IMR-90 (cell line): ENCODE results near the gene CAPN10. TPM values are rescaled to one million over a fixed set of nuclear protein-coding genes. Genes with fewer than 3 reads are reported as not detected.

Experiments
- ATAC-seq: fragments of 200-7000 bp; cut with Tn5 transposase; 2 replicates; pipeline ENCODE4 v1.9.1; 2020; ENCODE audit warnings: low read depth, mild to moderate bottlenecking, moderate library complexity
- BruUV-seq: library from RNA; stranded (reverse); fragments of 400-500 nt; replicated peaks from 2 replicates; lab custom pipeline; 2021; lab: Mats Ljungman, UMichigan
- CTCF ChIA-PET: fragments of 300-600 bp; formaldehyde crosslinking; extraction: SDS; loops from one replicate; lab custom pipeline; 2021; ENCODE audit warnings: antibody characterized with exemption; lab: Yijun Ruan, JAX
- POLR2A ChIA-PET: fragments of 300-600 bp; sonication (Branson Sonifier 250); formaldehyde crosslinking; loops from one replicate; lab custom pipeline; 2022; ENCODE audit warnings: antibody characterized with exemption; ENCODE audit not compliant: unreplicated experiment; lab: Charles Lee
- DNase-seq: peaks from one replicate; pipeline ENCODE4 v3.0.0; 2013
- H2AFZ ChIP-seq: replicated peaks from 2 replicates; pipeline ENCODE3; 2013; ENCODE audit warnings: low read length, mild to moderate bottlenecking; ENCODE audit not compliant: poor library complexity
- H2AK5ac ChIP-seq: 2 replicates; pipeline ENCODE4 v1.6.1; 2013; ENCODE audit warnings: low read depth, low read length, inconsistent platforms
- H2AK9ac ChIP-seq: replicated peaks from 2 replicates; pipeline ENCODE3; 2013; ENCODE audit warnings: mild to moderate bottlenecking, low read depth, low read length, moderate library complexity; ENCODE audit not compliant: poor library complexity
- H2BK120ac ChIP-seq: 2 replicates; pipeline ENCODE4 v1.6.1; 2013; ENCODE audit warnings: low read depth, low read length, inconsistent platforms
- H2BK15ac ChIP-seq: 3 replicates; pipeline ENCODE4 v1.6.1; 2013; ENCODE audit warnings: low read depth, low read length, inconsistent platforms
- H2BK20ac ChIP-seq: 2 replicates; pipeline ENCODE4 v1.6.1; 2013; ENCODE audit warnings: low read depth, mild to moderate bottlenecking, inconsistent platforms, low read length, moderate library complexity
- H2BK5ac ChIP-seq: 2 replicates; pipeline ENCODE4 v1.6.1; 2013; ENCODE audit warnings: mild to moderate bottlenecking, low read depth, low read length, inconsistent platforms; ENCODE audit not compliant: poor library complexity, severe bottlenecking
- H3K14ac ChIP-seq: replicated peaks from 2 replicates; pipeline ENCODE4 v1.6.1; 2013; ENCODE audit warnings: low read depth, low read length, inconsistent platforms
- H3K18ac ChIP-seq: 2 replicates; pipeline ENCODE4 v1.6.1; 2013; ENCODE audit warnings: low read depth, low read length, control low read depth
- H3K23ac ChIP-seq: 2 replicates; pipeline ENCODE4 v1.6.1; 2013; ENCODE audit warnings: low read depth, low read length, inconsistent platforms
- H3K27ac ChIP-seq: 2 replicates; pipeline ENCODE4 v1.5.1; 2013; ENCODE audit warnings: mild to moderate bottlenecking, control low read depth, low read length; ENCODE audit not compliant: insufficient read depth
- H3K27me3 ChIP-seq: 2 replicates; pipeline ENCODE4 v1.6.1; 2013; ENCODE audit warnings: low read length; ENCODE audit not compliant: control insufficient read depth, insufficient read depth
- H3K36me3 ChIP-seq: 2 replicates; pipeline ENCODE4 v1.6.1; 2013; ENCODE audit warnings: low read length, mixed read lengths; ENCODE audit not compliant: control insufficient read depth, insufficient read depth
- H3K4ac ChIP-seq: 2 replicates; pipeline ENCODE4 v1.6.1; 2013; ENCODE audit warnings: low read depth, low read length, inconsistent platforms
- H3K4me1 ChIP-seq: 2 replicates; pipeline ENCODE4 v1.6.1; 2013; ENCODE audit warnings: low read length, mixed read lengths; ENCODE audit not compliant: control insufficient read depth, insufficient read depth
- H3K4me2 ChIP-seq: 2 replicates; pipeline ENCODE4 v1.6.1; 2013; ENCODE audit warnings: low read depth, mild to moderate bottlenecking, control low read depth, low read length, moderate library complexity
- H3K4me3 ChIP-seq: 2 replicates; pipeline ENCODE4 v1.5.1; 2013; ENCODE audit warnings: low read depth, mild to moderate bottlenecking, control low read depth, low read length, moderate library complexity; ENCODE audit not compliant: insufficient read depth
- H3K56ac ChIP-seq: 2 replicates; pipeline ENCODE4 v1.6.1; 2013; ENCODE audit warnings: low read length, inconsistent platforms; ENCODE audit not compliant: insufficient read depth; ENCODE audit errors: extremely low read depth
- H3K79me1 ChIP-seq, 2 experiments: 2 replicates each; pipeline ENCODE4 v1.6.1; 2013; ENCODE audit warnings: low read length in 2 of 2, inconsistent platforms in 1 of 2, low read depth in 1 of 2
- H3K9ac ChIP-seq: 2 replicates; pipeline ENCODE4 v1.6.1; 2013; ENCODE audit warnings: low read depth, low read length, control low read depth
- H3K9me1 ChIP-seq: 2 replicates; pipeline ENCODE4 v1.6.1; 2013; ENCODE audit warnings: low read length, inconsistent platforms; ENCODE audit not compliant: insufficient read depth
- H3K9me3 ChIP-seq: 2 replicates; pipeline ENCODE4 v1.6.1; 2013; ENCODE audit warnings: low read length; ENCODE audit not compliant: control insufficient read depth, insufficient read depth
- H4K20me1 ChIP-seq: 2 replicates; pipeline ENCODE4 v1.6.1; 2013; ENCODE audit warnings: low read length, inconsistent platforms; ENCODE audit not compliant: insufficient read depth
- H4K5ac ChIP-seq: 2 replicates; pipeline ENCODE4 v1.6.1; 2013; ENCODE audit warnings: mild to moderate bottlenecking, low read depth, low read length, control low read depth
- H4K8ac ChIP-seq, 2 experiments: 2 replicates each; pipeline ENCODE4 v1.6.1; 2013; ENCODE audit warnings: low read depth in 2 of 2, low read length in 2 of 2, control low read depth in 1 of 2, inconsistent platforms in 1 of 2
- H4K91ac ChIP-seq: 2 replicates; pipeline ENCODE4 v1.6.1; 2013; ENCODE audit warnings: low read depth, low read length, inconsistent platforms; ENCODE audit not compliant: insufficient read depth
- BHLHE40 ChIP-seq: fragments of 150-350 bp; IDR thresholded peaks from 2 replicates; pipeline ENCODE4 v1.6.1; 2016; ENCODE audit warnings: mild to moderate bottlenecking, low read depth, low read length
- CEBPB ChIP-seq: IDR thresholded peaks from 2 replicates; pipeline ENCODE4 v1.6.1; 2012; ENCODE audit warnings: low read depth, low read length, improper control_type of control experiment
- CHD1 ChIP-seq: IDR thresholded peaks from 2 replicates; pipeline ENCODE4 v1.6.1; 2012; ENCODE audit warnings: low read depth, low read length, improper control_type of control experiment
- ELK1 ChIP-seq: fragments of 150-350 bp; IDR thresholded peaks from 2 replicates; pipeline ENCODE4 v1.6.1; 2016; ENCODE audit warnings: low read depth, mild to moderate bottlenecking, low read length, moderate library complexity, borderline replicate concordance
- FOS ChIP-seq: fragments of 150-350 bp; IDR thresholded peaks from 2 replicates; pipeline ENCODE4 v1.6.1; 2016; ENCODE audit warnings: low read depth, low read length
- MAFK ChIP-seq: IDR thresholded peaks from 2 replicates; pipeline ENCODE4 v1.6.1; 2012; ENCODE audit warnings: low read depth, low read length, improper control_type of control experiment
- MAZ ChIP-seq: IDR thresholded peaks from 2 replicates; pipeline ENCODE4 v1.6.1; 2012; ENCODE audit warnings: low read depth, mild to moderate bottlenecking, low read length, improper control_type of control experiment, moderate library complexity, borderline replicate concordance
- MXI1 ChIP-seq: IDR thresholded peaks from 2 replicates; pipeline ENCODE4 v1.6.1; 2012; ENCODE audit warnings: low read depth, mild to moderate bottlenecking, low read length, moderate library complexity, borderline replicate concordance
- NFE2L2 ChIP-seq: fragments of 150-350 bp; IDR thresholded peaks from 2 replicates; pipeline ENCODE4 v1.6.1; 2016; ENCODE audit warnings: low read depth, mild to moderate bottlenecking, low read length
- POLR2A ChIP-seq: IDR thresholded peaks from 2 replicates; pipeline ENCODE4 v1.6.1; 2012; ENCODE audit warnings: mild to moderate bottlenecking, low read depth, low read length
- RAD21 ChIP-seq: IDR thresholded peaks from 2 replicates; pipeline ENCODE4 v1.6.1; 2012; ENCODE audit warnings: low read length, improper control_type of control experiment
- RCOR1 ChIP-seq: IDR thresholded peaks from 2 replicates; pipeline ENCODE4 v1.6.1; 2012; ENCODE audit warnings: mild to moderate bottlenecking, low read length, improper control_type of control experiment; ENCODE audit not compliant: insufficient replicate concordance
- RFX5 ChIP-seq: IDR thresholded peaks from 2 replicates; pipeline ENCODE4 v1.8.0; 2012; ENCODE audit warnings: low read depth, mild to moderate bottlenecking, low read length, moderate library complexity
- SMC3 ChIP-seq: fragments of 150-350 bp; IDR thresholded peaks from 2 replicates; pipeline ENCODE4 v1.6.1; 2016; ENCODE audit warnings: low read depth, mild to moderate bottlenecking, antibody characterized with exemption, low read length, moderate library complexity
- WGBS, 2 experiments: methylation state at CpG; one replicate each; pipeline versions ENCODE4 v1.1.5 to v1.1.7; 2013; ENCODE audit warnings: missing lambda C conversion rate in 2 of 2; ENCODE audit not compliant: insufficient read length in 1 of 2; ENCODE audit errors: extremely low coverage in 2 of 2; 5-methylcytosine and 5-hydroxymethylcytosine counted together
- dilution Hi-C: fragments of 300-500 bp; cut with HindIII; formaldehyde crosslinking; loops from one replicate; pipeline ENCODE4 v1.14.3; 2018; ENCODE audit warnings: low sequenced_read_pairs; ENCODE audit not compliant: unreplicated experiment
- in situ Hi-C: fragments of 300-500 bp; cut with MboI; formaldehyde crosslinking; loops from 3 replicates; pipeline ENCODE4 v1.14.3; 2019; ENCODE audit warnings: low sequenced_read_pairs, inconsistent platforms, mixed read lengths
- intact Hi-C: fragments of 100-400 bp; cut with micrococcal nuclease; formaldehyde crosslinking; loops from 2 replicates; pipeline ENCODE4 v1.10.0; 2022
- polyA plus RNA-seq, 3 experiments: library from polyadenylated mRNA; depleted of rRNA; stranded (reverse); fragments of >200 nt; gene quantifications; 2 replicates each; pipeline ENCODE4 v1.2.3, GENCODE V29; 2012; ENCODE audit warnings: low replicate concordance in 1 of 3
- total RNA-seq: library from RNA; depleted of rRNA; stranded (reverse); fragments of >200 nt; gene quantifications from 2 replicates; pipeline ENCODE4 v1.2.3, GENCODE V29; 2012
- TF ChIP-seq, protein P1 (sequence below): fragments of 150-350 bp; IDR thresholded peaks from 2 replicates; pipeline ENCODE4 v1.6.1; 2017; ENCODE audit warnings: mild to moderate bottlenecking, antibody characterized with exemption, low read length, low read depth
- TF ChIP-seq, protein P2 (sequence below): conservative IDR thresholded peaks from 2 replicates; pipeline ENCODE4 v1.5.1; 2012; ENCODE audit warnings: mild to moderate bottlenecking, low read depth, low read length, improper control_type of control experiment

The CAPN10 gene
- total and polyA plus RNA-seq, 2 of the 4 experiments (the other 2 are of a cell fraction) = 6.3 to 20.9 TPM

GRCh38 chr2:240583774-240584173 is 2.8 kb upstream of the CAPN10 start:
- CTCF ChIA-PET = no interaction called here
- no TSS peak for BruUV-seq
- WGBS, 2 experiments = no CpG with 5 or more reads among the region's 4 CpGs

More at GRCh38 chr2:240583774-240584173, 2.8 kb upstream of the CAPN10 start:
- no peak overlapping the region for H3K23ac ChIP-seq
- H3K4me1 ChIP-seq = peaks cover 25% of the 10 kb centered on the region
- POLR2A ChIA-PET = no interaction called here
- H3K27ac ChIP-seq = no peak overlapping the region
- no peak overlapping the region for H3K4me2 ChIP-seq
- no peak overlapping the region for H3K4me3 ChIP-seq
- intact Hi-C loops (no loop called here), dilution Hi-C loops (no loop called here), in situ Hi-C loops (no loop called here)
- no peak overlapping the region for H4K8ac ChIP-seq
- H3K56ac ChIP-seq = no peak overlapping the region
- H3K4ac ChIP-seq = no peak overlapping the region
- no peaks in the 10 kb centered on the region for H3K27me3 ChIP-seq
- no peak overlapping the region for H4K91ac ChIP-seq
- no peak overlapping the region for H4K5ac ChIP-seq
- peaks cover 3% of the 10 kb centered on the region; the same call in 1 of the 2 replicates for H3K36me3 ChIP-seq
- peaks cover 38 to 84% of the 10 kb centered on the region in 2 experiments for H3K79me1 ChIP-seq
- H2BK120ac ChIP-seq = no peak overlapping the region
- H2AFZ ChIP-seq = no peak overlapping the region
- no peak overlapping the region for H2AK5ac ChIP-seq
- no peak overlapping the region for H3K14ac ChIP-seq
- no peak for ATAC-seq
- no peak for TF ChIP-seq MXI1
- no peak for TF ChIP-seq NFE2L2
- TF ChIP-seq FOS = no peak
- no peak for TF ChIP-seq BHLHE40
- TF ChIP-seq SMC3 = no peak
- no peak for TF ChIP-seq MAFK
- TF ChIP-seq, protein P1, sequence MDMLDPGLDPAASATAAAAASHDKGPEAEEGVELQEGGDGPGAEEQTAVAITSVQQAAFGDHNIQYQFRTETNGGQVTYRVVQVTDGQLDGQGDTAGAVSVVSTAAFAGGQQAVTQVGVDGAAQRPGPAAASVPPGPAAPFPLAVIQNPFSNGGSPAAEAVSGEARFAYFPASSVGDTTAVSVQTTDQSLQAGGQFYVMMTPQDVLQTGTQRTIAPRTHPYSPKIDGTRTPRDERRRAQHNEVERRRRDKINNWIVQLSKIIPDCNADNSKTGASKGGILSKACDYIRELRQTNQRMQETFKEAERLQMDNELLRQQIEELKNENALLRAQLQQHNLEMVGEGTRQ = no peak
- no peak for TF ChIP-seq CHD1
- TF ChIP-seq POLR2A = no peak
- TF ChIP-seq MAZ = no peak
- TF ChIP-seq, protein P2, sequence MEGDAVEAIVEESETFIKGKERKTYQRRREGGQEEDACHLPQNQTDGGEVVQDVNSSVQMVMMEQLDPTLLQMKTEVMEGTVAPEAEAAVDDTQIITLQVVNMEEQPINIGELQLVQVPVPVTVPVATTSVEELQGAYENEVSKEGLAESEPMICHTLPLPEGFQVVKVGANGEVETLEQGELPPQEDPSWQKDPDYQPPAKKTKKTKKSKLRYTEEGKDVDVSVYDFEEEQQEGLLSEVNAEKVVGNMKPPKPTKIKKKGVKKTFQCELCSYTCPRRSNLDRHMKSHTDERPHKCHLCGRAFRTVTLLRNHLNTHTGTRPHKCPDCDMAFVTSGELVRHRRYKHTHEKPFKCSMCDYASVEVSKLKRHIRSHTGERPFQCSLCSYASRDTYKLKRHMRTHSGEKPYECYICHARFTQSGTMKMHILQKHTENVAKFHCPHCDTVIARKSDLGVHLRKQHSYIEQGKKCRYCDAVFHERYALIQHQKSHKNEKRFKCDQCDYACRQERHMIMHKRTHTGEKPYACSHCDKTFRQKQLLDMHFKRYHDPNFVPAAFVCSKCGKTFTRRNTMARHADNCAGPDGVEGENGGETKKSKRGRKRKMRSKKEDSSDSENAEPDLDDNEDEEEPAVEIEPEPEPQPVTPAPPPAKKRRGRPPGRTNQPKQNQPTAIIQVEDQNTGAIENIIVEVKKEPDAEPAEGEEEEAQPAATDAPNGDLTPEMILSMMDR = no peak
- TF ChIP-seq ELK1 = no peak
- TF ChIP-seq RFX5 = no peak
- TF ChIP-seq RAD21 = no peak
- no peak for TF ChIP-seq RCOR1
- TF ChIP-seq CEBPB = no peak
- peaks cover 34% of the 10 kb centered on the region for H3K9me1 ChIP-seq
- H3K9ac ChIP-seq = no peak overlapping the region
- no peak overlapping the region for H2BK15ac ChIP-seq
- peaks cover 2% of the 10 kb centered on the region; the same call in 1 of the 2 replicates for H3K9me3 ChIP-seq
- H2BK5ac ChIP-seq = no peak overlapping the region
- H4K20me1 ChIP-seq = peaks cover 34% of the 10 kb centered on the region
- H2AK9ac ChIP-seq = no peak overlapping the region
- no peak overlapping the region for H2BK20ac ChIP-seq
- H3K18ac ChIP-seq = no peak overlapping the region
- DNase-seq = no peak
